Pancreas (tissue), 10 donors: ENCODE measurements around the gene CIBAR2. TPM values are rescaled to one million over a fixed set of nuclear protein-coding genes. Genes with fewer than 3 reads are reported as not detected.

ENCODE experiments used
- ATAC-seq, 4 donors: fragments of 200-7000 bp; cut with Tn5 transposase; one replicate each; pipeline versions ENCODE4 v1.8.0 to v1.9.1; 2020; ENCODE audit warnings: mild to moderate bottlenecking in 4 of 4, moderate library complexity in 4 of 4
- DNase-seq, 6 donors: peaks; one replicate each; pipeline ENCODE4 v3.0.0-alpha.2; 2020
- FAIRE-seq: peaks from 2 replicates; lab custom pipeline; 2012; peaks lifted over from hg19 to GRCh38; lab: Jason Lieb, UNC
- H3K27ac ChIP-seq, 4 donors: fragments of 200-600 bp; sonication (generic); 1 replicate in 3 of 4; 2 replicates in 1 of 4; pipeline versions ENCODE4 v1.5.0 to v1.8.0; 2020
- H3K27me3 ChIP-seq, 4 donors: fragments of 200-600 bp; one replicate each; pipeline ENCODE4 v1.8.0; 2021
- H3K36me3 ChIP-seq, 3 donors: fragments of 200-600 bp; sonication (generic) in 1 of 3; one replicate each; pipeline versions ENCODE4 v1.5.0 to v1.8.0; 2020 to 2021
- H3K4me1 ChIP-seq, 3 donors: fragments of 200-600 bp; one replicate each; pipeline ENCODE4 v1.8.0; 2021
- H3K4me3 ChIP-seq, 4 donors: fragments of 200-600 bp; sonication (generic) in 2 of 4; one replicate each; pipeline versions ENCODE4 v1.5.0 to v1.8.0; 2020 to 2021
- H3K9me3 ChIP-seq, 4 donors: fragments of 200-600 bp; one replicate each; pipeline ENCODE4 v1.8.0; 2021
- CTCF ChIP-seq, 4 donors: fragments of 200-600 bp; sonication (generic) in 3 of 4; IDR thresholded peaks; one replicate each; pipeline versions ENCODE4 v1.5.0 to v1.8.0; 2021; ENCODE audit warnings: antibody characterized with exemption in 4 of 4
- WGBS, 2 donors: extraction: QIAGEN DNeasy Blood & Tissue Kit; methylation state at CpG; one replicate each; pipeline ENCODE4 v1.1.7; 2013; 5-methylcytosine and 5-hydroxymethylcytosine counted together
- intact Hi-C, 3 donors: fragments of 100-400 bp; cut with DNase I; formaldehyde crosslinking; loops; one replicate each; pipeline versions ENCODE4 v1.11.1 to v1.14.2; 2022
- polyA plus RNA-seq, 2 donors: library from polyadenylated mRNA; stranded (reverse); fragments of 200-250 nt; gene quantifications; one replicate each; pipeline ENCODE4 v1.2.3, GENCODE V29; 2013
- total RNA-seq, 6 donors: library from RNA; stranded (reverse); fragmentation: NEBNext Ultra II Directional in 4 of 6; extraction: Animal tissue kit (Norgen Biotek cat#: 25700) in 4 of 6; gene quantifications; one replicate each; pipeline versions ENCODE4 v1.2.1 to v1.2.4, GENCODE V29; 2021 to 2023
- donor health status: healthy with polysubstance abuse.
- donor health status: DM: no; HTN: no; CAD: no; lungs with moderate emphysema.
- donor health status: DM: no; HTN: no; CAD: no.
- donor health status: control.
- donor health status: control.
- donor health status: Bipolar disorder and iron deficiency.
- donor health status: DM: yes; HTN: yes; CAD: no.
- donor health status: DM: no; HTN: no; CAD: no.
- donor health status: DM: no; HTN: no; CAD: no.
- donor health status: DM: yes; HTN: yes; CAD: no.

CIBAR2 gene
- total and polyA plus RNA-seq, 8 donors, result 0.05 TPM; not detected in 7

- intact Hi-C loops, result no loop called here
- DNase-seq (peak in 4 of 6 donors; percentile 53 to 66 (median 56)), ATAC-seq (peak; percentile 5 to 30 (median 20)), FAIRE-seq (no peak)
- H3K4me1 ChIP-seq, result peaks cover 4 to 14% (median 8%) of the 10 kb centered on the region in 3 donors
- no peak for TF ChIP-seq CTCF (IDR thresholded peaks at IDR 0.05)
- H3K27ac ChIP-seq, result no peak overlapping the region
- 79 to 84% methylated on average over 16 of the region's 16 CpGs for WGBS, 2 donors
- H3K36me3 ChIP-seq, result no peaks in the 10 kb centered on the region
- no peaks in the 10 kb centered on the region for H3K27me3 ChIP-seq
- no peak overlapping the region for H3K4me3 ChIP-seq
- no peaks in the 10 kb centered on the region for H3K9me3 ChIP-seq
Measured at GRCh38 chr16:85138825-85139627, 26.8 kb upstream of the CIBAR2 start.

GRCh38 chr16:85138073-85138824 lies 26.0 kb upstream of the CIBAR2 start:
- no peak for TF ChIP-seq CTCF (IDR thresholded peaks at IDR 0.05)
- Histone ChIP-seq H3K4me3 (peak overlapping the region in 1 of 4 donors; percentile 36), H3K27ac (peak overlapping the region in 2 of 4 donors; percentile 61 to 63), H3K4me1 (peaks cover 4 to 14% (median 8%) of the 10 kb centered on the region in 3 donors), H3K27me3 (no peaks in the 10 kb centered on the region), H3K36me3 (no peaks in the 10 kb centered on the region), H3K9me3 (no peaks in the 10 kb centered on the region)
- DNase-seq, result no peak
- intact Hi-C loops, result no loop called here
- no peak for ATAC-seq
- FAIRE-seq, result no peak
- WGBS, 2 donors, result 75 to 78% methylated on average over 12 of the region's 12 CpGs

GRCh38 chr16:85137323-85138072 lies 25.2 kb upstream of the CIBAR2 start:
- Histone ChIP-seq H3K9me3 (no peaks in the 10 kb centered on the region), H3K27ac (peak overlapping the region; percentile 39 to 63 (median 57)), H3K27me3 (no peaks in the 10 kb centered on the region), H3K36me3 (no peaks in the 10 kb centered on the region), H3K4me3 (peak overlapping the region in 2 of 4 donors; percentile 28 to 36), H3K4me1 (peaks cover 4 to 14% (median 8%) of the 10 kb centered on the region in 3 donors)
- no peak for TF ChIP-seq CTCF (IDR thresholded peaks at IDR 0.05)
- peak; percentile 90 to 97 (median 92) for DNase-seq
- 3 to 4% methylated on average over 29 of the region's 29 CpGs for WGBS, 2 donors
- intact Hi-C loops, result no loop called here
- no peak for FAIRE-seq
- peak; percentile 91 to 96 (median 94) for ATAC-seq

- no peaks in the 10 kb centered on the region for H3K27me3 ChIP-seq
- no peak for FAIRE-seq
- ATAC-seq, result peak; percentile 18 to 62 (median 44)
- no peaks in the 10 kb centered on the region for H3K9me3 ChIP-seq
- WGBS, 2 donors, result 69 to 70% methylated on average over 17 of the region's 17 CpGs
- intact Hi-C loops, result no loop called here
- peak overlapping the region in 2 of 4 donors; percentile 28 to 36 for H3K4me3 ChIP-seq
- no peak for TF ChIP-seq CTCF (IDR thresholded peaks at IDR 0.05)
- no peaks in the 10 kb centered on the region for H3K36me3 ChIP-seq
- DNase-seq, result peak in 4 of 6 donors; percentile 46 to 58 (median 48)
- peak overlapping the region; percentile 39 to 63 (median 57) for H3K27ac ChIP-seq
- peaks cover 4 to 14% (median 8%) of the 10 kb centered on the region in 3 donors for H3K4me1 ChIP-seq
Measured at GRCh38 chr16:85136702-85137322, 24.5 kb upstream of the CIBAR2 start.
